ENCODE data around the gene LRRC40.
"Not testable (repeated sequence)": the region's sequence is repeated elsewhere in the genome, so short reads cannot be mapped to it uniquely, and the experiment has no call there.

LRRC40 gene

GRCh38 chr1:70200065-70200464 lies 5.3 kb downstream of the LRRC40 start:
- DNase-seq = no peak

GRCh38 chr1:70196333-70196732 lies 9.0 kb downstream of the LRRC40 start:
- DNase-seq = no peak

GRCh38 chr1:70195342-70195741 lies 10.0 kb downstream of the LRRC40 start:
- no peak for DNase-seq

- DNase-seq = no peak
Measured at GRCh38 chr1:70194601-70195000, 10.8 kb downstream of the LRRC40 start.

- not testable (repeated sequence) for DNase-seq
Measured at GRCh38 chr1:70192446-70192845, 12.9 kb downstream of the LRRC40 start.

- DNase-seq = no peak
Measured at GRCh38 chr1:70190180-70190579, 15.2 kb downstream of the LRRC40 start.

GRCh38 chr1:70188522-70188921 lies 16.9 kb downstream of the LRRC40 start:
- DNase-seq = no peak

- not testable (repeated sequence) for DNase-seq
Measured at GRCh38 chr1:70185181-70185580, 20.2 kb downstream of the LRRC40 start.

- DNase-seq = no peak
Measured at GRCh38 chr1:70171512-70171911, 33.9 kb downstream of the LRRC40 start.

GRCh38 chr1:70169018-70169839 lies 36.1 kb downstream of the LRRC40 start:
- DNase-seq = no peak

GRCh38 chr1:70168283-70168682 lies 37.1 kb downstream of the LRRC40 start:
- DNase-seq = no peak

- no peak for DNase-seq
Measured at GRCh38 chr1:70164350-70164749, 41.0 kb downstream of the LRRC40 start.

- no peak for DNase-seq
Measured at GRCh38 chr1:70156529-70157120, 48.8 kb downstream of the LRRC40 start.

- no peak for DNase-seq
Measured at GRCh38 chr1:70153739-70154138, 51.6 kb downstream of the LRRC40 start.

- DNase-seq = no peak
Measured at GRCh38 chr1:70150444-70150843, 54.9 kb downstream of the LRRC40 start.

GRCh38 chr1:70146488-70146887 lies 58.9 kb downstream of the LRRC40 start:
- no peak for DNase-seq

GRCh38 chr1:70143048-70143659 lies 62.2 kb downstream of the LRRC40 start:
- no peak for DNase-seq

GRCh38 chr1:70142075-70142474 lies 63.3 kb downstream of the LRRC40 start:
- no peak for DNase-seq

GRCh38 chr1:70140894-70141293 lies 64.5 kb downstream of the LRRC40 start:
- no peak for DNase-seq

GRCh38 chr1:70140343-70140742 lies 65.0 kb downstream of the LRRC40 start:
- DNase-seq = no peak

GRCh38 chr1:70134148-70134547 lies 71.2 kb downstream of the LRRC40 start:
- DNase-seq = no peak

GRCh38 chr1:70117046-70117445 lies 88.3 kb downstream of the LRRC40 start:
- DNase-seq = no peak

GRCh38 chr1:70115315-70115714 lies 90.1 kb downstream of the LRRC40 start:
- DNase-seq = no peak

GRCh38 chr1:70112838-70113237 lies 92.5 kb downstream of the LRRC40 start:
- no peak for DNase-seq

Measured in NCI-H1092 treated with DMSO at 0.1 percent for 48 hours (cell line).